Glomerular visceral epithelial cell (primary cell): ENCODE results near the gene CLBA1.
"Not testable (repeated sequence)": the region's sequence is repeated elsewhere in the genome, so short reads cannot be mapped to it uniquely, and the experiment has no call there.

Experiments used
- DNase-seq: peaks from one replicate; pipeline ENCODE4 v3.0.0-alpha.2; 2016; ENCODE audit errors: extremely low spot score

Gene CLBA1

GRCh38 chr14:104947881-104948735 is 37.5 kb upstream of the CLBA1 start:
- not testable (repeated sequence) for DNase-seq

- no peak for DNase-seq
Observed at GRCh38 chr14:104948736-104949031, 36.9 kb upstream of the CLBA1 start.

- not testable (repeated sequence) for DNase-seq
Observed at GRCh38 chr14:104949406-104949955, 36.1 kb upstream of the CLBA1 start.

- DNase-seq = no peak
Observed at GRCh38 chr14:104950021-104950420, 35.6 kb upstream of the CLBA1 start.

- not testable (repeated sequence) for DNase-seq
Observed at GRCh38 chr14:104950701-104951100, 34.9 kb upstream of the CLBA1 start.

- DNase-seq = not testable (repeated sequence)
Observed at GRCh38 chr14:104951863-104952657, 33.5 kb upstream of the CLBA1 start.

GRCh38 chr14:104953097-104953496 is 32.5 kb upstream of the CLBA1 start:
- DNase-seq = no peak

- no peak for DNase-seq
Observed at GRCh38 chr14:104953896-104954656, 31.5 kb upstream of the CLBA1 start.

- no peak for DNase-seq
Observed at GRCh38 chr14:104954746-104955395, 30.7 kb upstream of the CLBA1 start.

GRCh38 chr14:104955396-104955770 is 30.2 kb upstream of the CLBA1 start:
- no peak for DNase-seq

GRCh38 chr14:104956290-104956890 is 29.2 kb upstream of the CLBA1 start:
- DNase-seq = no peak

GRCh38 chr14:104957146-104958113 is 28.2 kb upstream of the CLBA1 start:
- no peak for DNase-seq

GRCh38 chr14:104964546-104964945 is 21.0 kb upstream of the CLBA1 start:
- DNase-seq = no peak

GRCh38 chr14:104965561-104966231 is 19.9 kb upstream of the CLBA1 start:
- DNase-seq = no peak

- no peak for DNase-seq
Observed at GRCh38 chr14:104966261-104966865, 19.2 kb upstream of the CLBA1 start.

- DNase-seq = no peak
Observed at GRCh38 chr14:104966981-104967385, 18.6 kb upstream of the CLBA1 start.

GRCh38 chr14:104967386-104968152 is 18.0 kb upstream of the CLBA1 start:
- DNase-seq = no peak

GRCh38 chr14:104968153-104968527 is 17.4 kb upstream of the CLBA1 start:
- DNase-seq = peak; percentile 91
